ENCODE results near the gene FEM1B. TPM values are rescaled to one million over a fixed set of nuclear protein-coding genes. Genes with fewer than 3 reads are reported as not detected.

FEM1B gene
- total RNA-seq, 1 donor from 2014 or later: 57.0 TPM

- Histone ChIP-seq H3K4me1 (peaks cover 5 to 11% of the 10 kb centered on the region in 2 donors), H3K36me3 (no peaks in the 10 kb centered on the region), H3K9me3 (no peaks in the 10 kb centered on the region), H3K4me3 (no peak overlapping the region), H3K27me3 (no peaks in the 10 kb centered on the region), H3K27ac (no peak overlapping the region)
- intact Hi-C loops (cut with DNase I): loop anchor here (1.0 to 5.0 kb wide), 3 partner anchors 53 to 622 kb away; no protein-coding TSS in a partner anchor
- peak in 1 of 2 donors; percentile 69 for DNase-seq (ENCODE audit: low spot score in 2 of 2)
- peak; percentile 84 to 89 (median 88) for TF ChIP-seq CTCF (IDR thresholded peaks at IDR 0.05)
Measured at GRCh38 chr15:68252925-68253534, 24.5 kb upstream of the FEM1B start.

- H3K36me3 ChIP-seq: no peaks in the 10 kb centered on the region
- no peak for TF ChIP-seq CTCF (IDR thresholded peaks at IDR 0.05)
- DNase-seq (ENCODE audit: low spot score in 2 of 2): peak; percentile 48 to 96
- peak overlapping the region; percentile 61 to 79 for H3K4me3 ChIP-seq
- H3K9me3 ChIP-seq: no peaks in the 10 kb centered on the region
- no peaks in the 10 kb centered on the region for H3K27me3 ChIP-seq
- intact Hi-C loops (cut with DNase I): loop anchor here (2.0 to 5.0 kb wide), 2 partner anchors 22 to 40 kb away; no protein-coding TSS in a partner anchor
- H3K27ac ChIP-seq: peak overlapping the region; percentile 83 to 88
- peaks cover 5 to 11% of the 10 kb centered on the region in 2 donors for H3K4me1 ChIP-seq
Measured at GRCh38 chr15:68256675-68257450, 20.7 kb upstream of the FEM1B start.

DNA sequence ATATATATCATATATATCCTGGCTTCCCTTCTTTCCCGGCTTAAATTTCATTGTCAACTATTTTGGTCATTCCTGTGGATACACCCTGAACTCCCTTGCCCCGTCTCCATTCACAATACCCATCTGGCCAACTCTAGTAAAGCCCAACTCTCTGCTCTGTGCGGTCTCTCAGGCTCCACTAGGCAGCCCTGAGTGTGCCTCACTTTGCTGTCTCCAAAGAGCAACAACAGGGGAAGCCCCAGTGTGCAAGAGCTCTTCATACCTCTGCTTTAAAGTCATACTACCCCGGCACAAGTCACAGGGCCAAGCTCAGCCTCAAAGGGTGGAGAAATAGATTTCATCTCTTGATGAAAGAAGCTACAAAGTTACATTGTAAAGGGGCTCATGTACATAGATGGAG is 18.9 kb upstream of the FEM1B start:
- intact Hi-C loops (cut with DNase I): loop anchor here (5.0 kb wide), 1 partner anchor 39 kb away; no protein-coding TSS in a partner anchor

GRCh38 chr15:68259883-68260282 is 17.7 kb upstream of the FEM1B start:
- no peak overlapping the region for H3K4me3 ChIP-seq
- no peak overlapping the region for H3K27ac ChIP-seq
- intact Hi-C loops (cut with DNase I): loop anchor here (5.0 kb wide), 1 partner anchor 37 kb away; no protein-coding TSS in a partner anchor
- H3K36me3 ChIP-seq: no peaks in the 10 kb centered on the region
- peaks cover 5 to 8% of the 10 kb centered on the region in 2 donors for H3K4me1 ChIP-seq
- TF ChIP-seq CTCF (IDR thresholded peaks at IDR 0.05): no peak
- H3K27me3 ChIP-seq: no peaks in the 10 kb centered on the region
- DNase-seq (ENCODE audit: low spot score in 2 of 2): no peak
- no peaks in the 10 kb centered on the region for H3K9me3 ChIP-seq

More for the DNA sequence above, 18.9 kb upstream of the FEM1B start:
- Histone ChIP-seq H3K4me3 (no peak overlapping the region), H3K27me3 (no peaks in the 10 kb centered on the region), H3K36me3 (no peaks in the 10 kb centered on the region), H3K9me3 (no peaks in the 10 kb centered on the region), H3K4me1 (peaks cover 5 to 8% of the 10 kb centered on the region in 2 donors), H3K27ac (peak overlapping the region; percentile 19 to 32)
- DNase-seq (ENCODE audit: low spot score in 2 of 2): peak in 1 of 2 donors; percentile 67
- no peak for TF ChIP-seq CTCF (IDR thresholded peaks at IDR 0.05)

DNA sequence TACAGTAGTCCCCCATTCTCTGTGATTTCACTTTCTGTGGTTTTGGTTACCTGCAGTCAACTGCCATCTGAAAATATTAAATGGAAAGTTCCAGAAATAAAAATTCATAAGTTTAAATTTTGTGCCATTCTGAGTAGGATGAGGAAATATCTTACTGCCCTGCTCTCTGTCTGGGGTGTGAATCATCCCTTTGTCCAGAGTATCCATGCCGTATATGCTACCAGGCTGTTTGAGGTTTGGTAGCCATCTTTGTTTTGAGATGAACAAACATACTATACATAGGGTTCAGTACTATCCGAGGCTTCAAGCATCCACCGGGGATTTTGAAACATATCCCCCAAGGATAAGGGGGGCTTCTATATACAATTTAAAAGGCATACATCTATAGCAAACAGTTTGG is 16.3 kb upstream of the FEM1B start:
- intact Hi-C loops (cut with DNase I): no loop called here

More for the DNA sequence above, 16.3 kb upstream of the FEM1B start:
- Histone ChIP-seq H3K36me3 (no peaks in the 10 kb centered on the region), H3K27ac (no peak overlapping the region), H3K27me3 (no peaks in the 10 kb centered on the region), H3K4me3 (no peak overlapping the region), H3K9me3 (no peaks in the 10 kb centered on the region), H3K4me1 (peaks cover 5 to 7% of the 10 kb centered on the region in 2 donors)
- TF ChIP-seq CTCF (IDR thresholded peaks at IDR 0.05): no peak
- no peak for DNase-seq (ENCODE audit: low spot score in 2 of 2)
